ENCODE measurements around the gene C14orf132. TPM values are rescaled to one million over a fixed set of nuclear protein-coding genes. Genes with fewer than 3 reads are reported as not detected.

The C14orf132 gene
- total and polyA plus RNA-seq, 4 donors = 9.8 to 49.3 (median 24.7) TPM

DNA sequence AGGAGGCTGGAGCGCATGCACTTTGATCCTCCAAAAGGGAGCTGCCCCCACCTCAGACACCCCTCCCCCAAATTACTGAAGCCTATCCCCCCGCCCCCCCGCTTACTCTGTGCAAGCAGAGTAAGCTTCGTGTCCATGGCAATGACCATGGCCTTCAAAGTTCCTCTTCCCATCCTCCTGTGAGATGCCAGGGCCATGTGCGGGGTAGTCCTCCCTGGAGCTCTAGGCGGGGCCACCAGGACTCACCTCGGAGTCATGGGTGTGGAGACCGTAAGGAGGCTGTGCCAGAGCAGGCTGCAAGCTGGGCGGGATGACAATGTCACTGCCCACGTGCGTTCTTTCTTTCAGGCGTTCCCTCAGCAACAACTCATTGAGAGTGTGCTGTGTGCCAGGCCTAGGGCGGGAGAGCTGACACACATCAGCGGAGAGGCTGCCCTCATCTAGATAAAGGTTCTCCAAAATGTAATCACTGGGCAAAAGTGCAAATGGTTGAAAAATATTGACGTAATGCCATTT, 66.8 kb downstream of the C14orf132 start:
- Histone ChIP-seq H3K27me3 (ENCODE audit: control insufficient read depth in 3 of 3, insufficient read depth in 3 of 3, low read length in 2 of 3) (no peaks in the 10 kb centered on the region), H3K27ac (ENCODE audit: low read depth in 1 of 2, low read length in 1 of 2) (no peak overlapping the region), H3K9me3 (ENCODE audit: control insufficient read depth in 4 of 4, insufficient read depth in 3 of 4, low read length in 3 of 4) (no peaks in the 10 kb centered on the region), H3K36me3 (ENCODE audit: control insufficient read depth in 4 of 4, insufficient read depth in 4 of 4, low read length in 4 of 4) (no peaks in the 10 kb centered on the region), H3K4me1 (ENCODE audit: control insufficient read depth in 5 of 5, insufficient read depth in 5 of 5, low read length in 5 of 5) (peaks cover 0 to 7% (median 2%) of the 10 kb centered on the region in 5 donors), H3K4me3 (no peak overlapping the region), H3K9ac (ENCODE audit: insufficient read depth in 1 of 2, low read length in 2 of 2) (no peak overlapping the region)
- 76 to 78% methylated on average over 15 of the region's 15 CpGs for WGBS, 2 donors
- ATAC-seq (ENCODE audit: insufficient read depth, low FRiP score) = no peak
- no peak for DNase-seq
- TF ChIP-seq, protein P1, sequence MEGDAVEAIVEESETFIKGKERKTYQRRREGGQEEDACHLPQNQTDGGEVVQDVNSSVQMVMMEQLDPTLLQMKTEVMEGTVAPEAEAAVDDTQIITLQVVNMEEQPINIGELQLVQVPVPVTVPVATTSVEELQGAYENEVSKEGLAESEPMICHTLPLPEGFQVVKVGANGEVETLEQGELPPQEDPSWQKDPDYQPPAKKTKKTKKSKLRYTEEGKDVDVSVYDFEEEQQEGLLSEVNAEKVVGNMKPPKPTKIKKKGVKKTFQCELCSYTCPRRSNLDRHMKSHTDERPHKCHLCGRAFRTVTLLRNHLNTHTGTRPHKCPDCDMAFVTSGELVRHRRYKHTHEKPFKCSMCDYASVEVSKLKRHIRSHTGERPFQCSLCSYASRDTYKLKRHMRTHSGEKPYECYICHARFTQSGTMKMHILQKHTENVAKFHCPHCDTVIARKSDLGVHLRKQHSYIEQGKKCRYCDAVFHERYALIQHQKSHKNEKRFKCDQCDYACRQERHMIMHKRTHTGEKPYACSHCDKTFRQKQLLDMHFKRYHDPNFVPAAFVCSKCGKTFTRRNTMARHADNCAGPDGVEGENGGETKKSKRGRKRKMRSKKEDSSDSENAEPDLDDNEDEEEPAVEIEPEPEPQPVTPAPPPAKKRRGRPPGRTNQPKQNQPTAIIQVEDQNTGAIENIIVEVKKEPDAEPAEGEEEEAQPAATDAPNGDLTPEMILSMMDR (IDR thresholded peaks at IDR 0.05; ENCODE audit: control extremely low read depth, extremely low read depth) = no peak

DNA sequence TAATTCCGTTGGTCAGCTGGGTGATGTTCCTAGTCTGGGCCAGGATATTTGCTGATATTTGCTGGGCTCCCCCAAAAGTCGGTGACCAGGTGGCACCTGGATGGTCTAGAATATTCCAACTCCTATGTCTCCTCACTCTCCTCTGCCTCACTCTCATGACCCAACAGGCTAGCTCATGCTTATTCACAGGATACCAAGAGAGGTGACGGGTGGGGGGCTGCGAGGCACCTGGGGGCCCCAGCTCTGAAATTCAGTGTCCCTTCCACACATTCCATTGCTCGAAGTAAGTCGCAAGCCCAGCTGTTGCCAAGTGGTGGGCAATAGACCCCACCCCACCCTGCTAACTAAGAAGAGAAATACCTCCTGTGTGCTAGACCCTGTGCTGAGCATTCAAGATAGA, 67.7 kb downstream of the C14orf132 start:
- no peaks in the 10 kb centered on the region for H3K9me3 ChIP-seq (ENCODE audit: control insufficient read depth in 4 of 4, insufficient read depth in 3 of 4, low read length in 3 of 4)
- WGBS, 2 donors = 89 to 92% methylated on average over 6 of the region's 6 CpGs
- no peak overlapping the region for H3K9ac ChIP-seq (ENCODE audit: insufficient read depth in 1 of 2, low read length in 2 of 2)
- H3K4me1 ChIP-seq (ENCODE audit: control insufficient read depth in 5 of 5, insufficient read depth in 5 of 5, low read length in 5 of 5) = peaks cover 0 to 7% (median 2%) of the 10 kb centered on the region in 5 donors
- DNase-seq = no peak
- H3K27me3 ChIP-seq (ENCODE audit: control insufficient read depth in 3 of 3, insufficient read depth in 3 of 3, low read length in 2 of 3) = no peaks in the 10 kb centered on the region
- no peaks in the 10 kb centered on the region for H3K36me3 ChIP-seq (ENCODE audit: control insufficient read depth in 4 of 4, insufficient read depth in 4 of 4, low read length in 4 of 4)
- H3K27ac ChIP-seq (ENCODE audit: low read depth in 1 of 2, low read length in 1 of 2) = no peak overlapping the region
- no peak overlapping the region for H3K4me3 ChIP-seq
- TF ChIP-seq, protein P1 (IDR thresholded peaks at IDR 0.05; ENCODE audit: control extremely low read depth, extremely low read depth) = no peak
- ATAC-seq (ENCODE audit: insufficient read depth, low FRiP score) = no peak

GRCh38 chr14:96108061-96108795, 69.1 kb downstream of the C14orf132 start:
- no peaks in the 10 kb centered on the region for H3K36me3 ChIP-seq (ENCODE audit: control insufficient read depth in 4 of 4, insufficient read depth in 4 of 4, low read length in 4 of 4)
- DNase-seq (no peak), ATAC-seq (ENCODE audit: insufficient read depth, low FRiP score) (no peak)
- WGBS, 2 donors = 85 to 88% methylated on average over 5 of the region's 5 CpGs
- H3K9me3 ChIP-seq (ENCODE audit: control insufficient read depth in 4 of 4, insufficient read depth in 3 of 4, low read length in 3 of 4) = no peaks in the 10 kb centered on the region
- H3K9ac ChIP-seq (ENCODE audit: insufficient read depth in 1 of 2, low read length in 2 of 2) = no peak overlapping the region
- H3K27me3 ChIP-seq (ENCODE audit: control insufficient read depth in 3 of 3, insufficient read depth in 3 of 3, low read length in 2 of 3) = no peaks in the 10 kb centered on the region
- H3K4me3 ChIP-seq = no peak overlapping the region
- H3K4me1 ChIP-seq (ENCODE audit: control insufficient read depth in 5 of 5, insufficient read depth in 5 of 5, low read length in 5 of 5) = peaks cover 0 to 7% (median 2%) of the 10 kb centered on the region in 5 donors
- no peak overlapping the region for H3K27ac ChIP-seq (ENCODE audit: low read depth in 1 of 2, low read length in 1 of 2)
- TF ChIP-seq, protein P1 (IDR thresholded peaks at IDR 0.05; ENCODE audit: control extremely low read depth, extremely low read depth) = no peak

Measured in lung (tissue), 12 donors.